Stimulated activated CD8-positive, alpha-beta memory T cell treated with anti-CD3 and anti-CD28 coated beads, Interleukin-4, amount 100 ng/mL, for 4 hours (primary cell): ENCODE measurements around the gene KARS1.
A peak's percentile ranks its signal among the peaks of the same experiment; 100 is the strongest.
"Not testable (repeated sequence)": the region's sequence is repeated elsewhere in the genome, so short reads cannot be mapped to it uniquely, and the experiment has no call there.

Experiments
- DNase-seq, 2 donors: peaks; one replicate each; pipeline ENCODE4 v3.0.0-alpha.2; 2020; ENCODE audit warnings: low read depth in 2 of 2, low spot score in 1 of 2

The KARS1 gene

GRCh38 chr16:75626806-75627205, 20.7 kb downstream of the KARS1 start:
- DNase-seq: no peak

- no peak for DNase-seq
Observed at GRCh38 chr16:75624921-75625334, 22.5 kb downstream of the KARS1 start.

DNA sequence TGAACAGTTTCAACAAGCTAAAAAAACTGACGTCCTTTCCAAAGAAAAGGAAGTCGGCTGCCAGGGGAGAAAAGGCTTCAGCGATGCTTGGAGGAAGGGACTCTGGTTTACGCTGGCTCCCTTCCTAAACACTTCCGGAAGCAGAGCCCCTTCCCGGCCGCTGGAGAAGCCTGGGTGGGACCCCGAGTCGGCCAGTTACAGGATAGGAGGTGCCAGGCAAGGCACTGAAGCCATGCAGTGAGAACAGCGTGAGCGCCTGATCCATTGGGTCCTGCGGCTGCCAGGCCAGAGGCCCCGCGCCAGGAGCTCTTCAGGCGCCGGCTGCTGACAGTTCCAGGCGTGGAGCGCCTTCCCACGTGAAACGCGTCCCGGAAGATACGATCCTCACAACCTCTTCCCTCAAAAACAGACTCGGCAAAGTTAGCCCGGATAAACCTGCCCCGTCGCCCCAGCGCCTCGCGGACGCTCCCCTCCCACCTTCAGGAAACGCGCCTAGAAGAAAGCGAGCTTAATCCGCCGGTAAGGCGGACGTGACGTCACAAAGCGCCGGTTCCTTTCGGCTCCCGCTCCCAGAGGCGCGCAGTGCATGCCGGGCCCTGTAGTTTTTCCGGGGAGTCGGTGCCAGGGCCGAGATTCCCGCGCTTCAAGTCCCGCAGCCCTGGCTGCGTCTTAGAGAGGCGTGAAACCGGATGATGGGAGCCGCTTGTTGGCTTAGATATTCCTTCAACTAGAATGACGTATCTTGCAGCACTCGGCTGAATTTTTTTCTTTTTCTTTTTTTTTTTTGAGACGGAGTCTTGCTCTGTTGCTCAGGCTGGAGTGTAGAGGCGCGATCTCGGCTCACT, 24.5 kb downstream of the KARS1 start, which contains the start of gene ADAT1:
Gene ADAT1 (minus strand): TSS at position 521 of the 845 bp plus-strand sequence. CDS start 2,482 bp downstream, outside the sequence.
- DNase-seq: peak; percentile 92 to 93

DNA sequence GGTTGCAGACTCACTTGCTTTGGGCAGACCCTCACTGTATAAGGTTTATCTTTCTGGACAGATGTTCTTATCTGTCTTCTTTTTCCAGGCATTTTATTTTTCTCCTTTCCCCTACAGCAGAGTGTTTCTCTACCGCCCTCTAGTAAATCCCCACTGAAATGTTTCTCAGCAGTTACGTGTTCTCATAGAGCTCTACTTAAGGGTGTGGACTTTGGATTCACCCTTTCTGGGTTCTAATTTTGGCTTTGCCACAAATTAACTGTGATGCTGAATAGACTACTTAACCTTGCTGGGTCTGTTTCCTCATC, 26.3 kb downstream of the KARS1 start:
- DNase-seq: no peak

GRCh38 chr16:75620326-75621169, 26.9 kb downstream of the KARS1 start:
- DNase-seq: peak in 1 of 2 donors; percentile 44

DNA sequence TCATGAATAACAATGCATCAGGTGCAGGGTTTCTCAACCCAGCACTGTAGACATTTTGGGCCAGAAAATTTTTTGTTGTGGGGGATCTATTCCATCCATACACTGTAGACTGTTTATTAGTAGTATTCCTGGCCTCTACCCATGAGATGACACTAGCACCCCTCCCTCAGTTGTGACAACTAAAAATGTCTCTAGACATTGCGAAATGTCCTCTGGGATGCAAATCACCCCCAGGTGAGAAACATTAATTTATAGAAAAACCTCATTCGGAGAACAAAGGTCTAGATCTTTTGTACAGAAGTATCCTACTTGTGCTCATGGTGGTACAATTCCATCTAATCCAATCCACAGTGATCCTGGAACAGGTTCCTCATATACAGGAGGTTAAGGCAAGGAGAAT, 28.7 kb downstream of the KARS1 start:
- no peak for DNase-seq

- no peak for DNase-seq
Observed at GRCh38 chr16:75617121-75617520, 30.3 kb downstream of the KARS1 start.

GRCh38 chr16:75616521-75617010, 30.9 kb downstream of the KARS1 start:
- no peak for DNase-seq

DNA sequence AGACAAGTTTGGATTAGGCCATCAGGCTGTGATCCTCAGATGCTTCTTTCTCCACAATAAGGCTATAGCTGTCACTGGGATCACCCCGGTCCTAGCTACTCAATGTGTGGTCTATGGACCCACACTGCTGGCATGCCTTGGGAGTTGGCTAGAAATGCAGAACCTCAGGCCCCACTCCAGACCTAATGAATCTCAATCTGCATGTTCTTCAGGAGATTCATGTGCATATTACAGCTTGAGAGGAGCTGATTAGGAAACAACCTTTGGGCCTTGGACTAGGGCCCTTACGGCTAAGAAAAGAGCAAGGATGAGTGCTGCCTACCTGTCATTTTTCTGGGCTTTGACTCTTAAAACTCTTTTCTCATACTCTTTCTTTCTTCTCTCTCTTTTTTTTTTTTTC, 31.8 kb downstream of the KARS1 start:
- no peak for DNase-seq

- no peak for DNase-seq
Observed at GRCh38 chr16:75614066-75614897, 33.2 kb downstream of the KARS1 start.

- no peak for DNase-seq
Observed at GRCh38 chr16:75606507-75606906, 41.0 kb downstream of the KARS1 start.

- no peak for DNase-seq
Observed at GRCh38 chr16:75603241-75603640, 44.2 kb downstream of the KARS1 start.

DNA sequence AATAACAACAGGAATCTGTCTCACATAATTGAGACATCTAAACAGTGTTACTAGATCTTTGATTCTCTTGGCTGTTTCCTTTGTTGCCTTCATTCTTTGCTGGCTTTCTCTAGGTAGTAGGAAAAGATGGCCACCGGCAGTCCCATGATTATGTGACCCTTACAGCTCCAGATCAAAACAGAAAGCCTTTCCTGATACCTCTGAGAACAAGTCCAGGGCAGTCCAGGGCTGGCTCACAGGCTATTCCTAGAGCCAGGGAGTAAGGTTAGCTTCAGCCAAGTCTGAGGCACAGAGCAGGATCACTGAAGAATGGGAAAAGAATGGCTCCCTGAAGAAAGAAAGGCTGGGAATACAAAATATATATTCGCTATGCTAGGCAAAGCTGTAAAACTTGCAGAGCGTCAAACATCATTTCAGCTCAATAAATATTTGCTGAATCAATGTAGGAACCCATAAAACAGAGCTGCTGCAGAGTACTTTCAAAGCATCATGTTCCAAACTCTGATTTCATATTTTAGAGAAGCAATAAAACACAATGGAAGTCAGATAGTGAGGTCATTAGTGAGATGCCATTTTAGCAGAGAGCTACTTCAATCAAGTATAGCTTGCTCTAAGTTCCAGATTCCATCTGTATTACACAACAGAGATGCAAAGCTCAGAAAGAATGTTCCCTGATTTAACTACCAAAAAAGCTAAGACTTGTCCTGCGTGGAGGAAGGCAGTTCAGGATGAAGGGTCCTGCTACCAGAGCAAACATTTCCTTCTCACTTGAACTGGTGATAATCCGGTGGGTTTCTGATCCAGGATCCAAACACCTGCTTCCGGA, 47.8 kb downstream of the KARS1 start:
- no peak for DNase-seq

GRCh38 chr16:75593825-75594820, 53.3 kb downstream of the KARS1 start:
- no peak for DNase-seq

GRCh38 chr16:75593308-75593707, 54.2 kb downstream of the KARS1 start:
- DNase-seq: no peak

DNA sequence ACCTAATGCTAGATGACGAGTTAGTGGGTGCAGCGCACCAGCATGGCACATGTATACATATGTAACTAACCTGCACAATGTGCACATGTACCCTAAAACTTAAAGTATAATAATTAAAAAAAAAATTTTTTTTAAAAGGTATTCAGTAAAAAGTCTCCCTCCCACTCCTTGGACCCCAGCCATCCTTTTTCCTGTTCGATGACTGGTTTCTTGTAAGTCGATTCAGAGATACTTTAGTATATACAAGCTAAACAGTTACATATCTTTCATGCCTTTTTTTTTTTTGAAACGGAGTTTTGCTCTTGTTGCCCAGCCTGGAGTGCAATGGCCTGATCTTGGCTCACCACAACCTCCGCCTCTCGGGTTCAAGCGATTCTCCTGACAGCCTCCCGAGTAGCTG, 55.5 kb downstream of the KARS1 start:
- DNase-seq: not testable (repeated sequence)

DNA sequence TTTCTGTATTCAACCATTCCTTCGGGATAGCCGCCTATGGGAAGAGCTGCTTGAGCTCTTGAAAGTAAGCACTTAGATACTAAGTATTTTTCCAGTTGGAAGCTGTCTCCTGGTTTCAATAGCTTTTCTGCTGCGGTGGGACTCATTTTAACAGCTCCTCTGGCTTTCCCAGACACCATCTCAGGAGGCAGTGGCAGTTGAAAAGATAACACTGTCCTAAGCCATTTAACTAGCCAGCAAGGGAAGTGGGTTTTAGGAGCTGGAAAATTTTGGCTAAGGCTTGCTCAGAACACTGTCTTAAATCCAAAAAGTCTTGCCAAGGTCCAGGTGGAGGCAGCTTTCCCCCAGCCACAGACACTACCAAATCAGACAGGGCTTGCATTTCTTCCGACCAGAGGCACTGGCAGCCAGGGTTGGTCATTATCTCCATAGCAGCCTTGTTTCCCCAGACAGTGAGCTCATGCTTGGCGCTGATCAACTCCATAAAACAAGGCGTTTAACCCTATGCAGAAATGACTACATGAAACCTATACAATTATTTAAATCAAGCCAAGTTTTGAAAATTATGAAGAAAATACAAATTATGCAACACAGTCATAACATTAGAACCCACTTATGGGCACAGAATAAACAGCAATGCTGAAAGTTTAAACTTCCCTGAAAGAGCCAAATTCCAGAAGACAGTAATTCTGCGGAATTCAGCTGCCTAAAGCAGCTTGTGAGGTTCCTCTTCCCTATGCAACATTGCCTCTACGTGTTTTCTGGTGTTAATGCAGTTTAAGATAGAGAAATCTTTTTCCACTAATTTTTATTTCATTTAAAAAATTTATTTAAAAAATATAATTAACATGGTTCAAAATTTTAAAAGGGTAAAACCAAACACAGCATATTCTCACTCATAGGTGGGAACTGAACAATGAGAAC, 56.3 kb downstream of the KARS1 start:
- no peak for DNase-seq

GRCh38 chr16:75589306-75589705, 58.2 kb downstream of the KARS1 start:
- no peak for DNase-seq
